Vagina (tissue), 2 donors: ENCODE data around the gene ANKS1A.

Source experiments
- POLR2A ChIP-seq, 2 donors: fragments of 450-650 bp; IDR thresholded peaks; one replicate each; pipeline ENCODE4 v1.6.1; 2017; ENCODE audit warnings: antibody characterized with exemption in 2 of 2, mild to moderate bottlenecking in 2 of 2, moderate library complexity in 2 of 2
- TF ChIP-seq, protein P1 (sequence below), 3 experiments: fragments of 450-650 bp in 2 of 3; fragments of 200-600 bp in 1 of 3; sonication (generic) in 1 of 3; IDR thresholded peaks; one replicate each; pipeline ENCODE4 v1.5.1; 2017 to 2019; ENCODE audit warnings: antibody characterized with exemption in 3 of 3, mild to moderate bottlenecking in 2 of 3, moderate library complexity in 2 of 3

DNA sequence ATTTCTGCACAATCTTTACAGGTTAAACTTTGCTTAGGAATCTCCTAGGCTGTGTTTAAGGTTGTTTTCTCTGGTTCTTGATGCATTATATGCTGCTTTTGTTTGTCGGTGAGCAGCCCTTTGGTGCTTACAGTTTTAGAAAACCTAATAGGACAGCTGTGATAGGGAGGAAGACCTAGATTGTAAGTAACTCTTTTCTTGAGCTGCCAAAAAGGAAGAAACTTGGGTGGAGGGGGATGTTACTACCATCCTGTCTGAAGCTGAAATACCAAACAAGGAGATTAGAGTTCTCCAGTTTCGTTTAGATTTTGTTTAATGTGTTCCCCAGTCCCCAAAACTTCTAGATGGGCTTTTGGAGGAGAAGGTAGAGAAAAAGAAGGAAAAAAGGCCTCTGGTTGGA is 72.0 kb downstream of the ANKS1A start:
- no peak for TF ChIP-seq POLR2A (IDR thresholded peaks at IDR 0.05)
- TF ChIP-seq, protein P1, sequence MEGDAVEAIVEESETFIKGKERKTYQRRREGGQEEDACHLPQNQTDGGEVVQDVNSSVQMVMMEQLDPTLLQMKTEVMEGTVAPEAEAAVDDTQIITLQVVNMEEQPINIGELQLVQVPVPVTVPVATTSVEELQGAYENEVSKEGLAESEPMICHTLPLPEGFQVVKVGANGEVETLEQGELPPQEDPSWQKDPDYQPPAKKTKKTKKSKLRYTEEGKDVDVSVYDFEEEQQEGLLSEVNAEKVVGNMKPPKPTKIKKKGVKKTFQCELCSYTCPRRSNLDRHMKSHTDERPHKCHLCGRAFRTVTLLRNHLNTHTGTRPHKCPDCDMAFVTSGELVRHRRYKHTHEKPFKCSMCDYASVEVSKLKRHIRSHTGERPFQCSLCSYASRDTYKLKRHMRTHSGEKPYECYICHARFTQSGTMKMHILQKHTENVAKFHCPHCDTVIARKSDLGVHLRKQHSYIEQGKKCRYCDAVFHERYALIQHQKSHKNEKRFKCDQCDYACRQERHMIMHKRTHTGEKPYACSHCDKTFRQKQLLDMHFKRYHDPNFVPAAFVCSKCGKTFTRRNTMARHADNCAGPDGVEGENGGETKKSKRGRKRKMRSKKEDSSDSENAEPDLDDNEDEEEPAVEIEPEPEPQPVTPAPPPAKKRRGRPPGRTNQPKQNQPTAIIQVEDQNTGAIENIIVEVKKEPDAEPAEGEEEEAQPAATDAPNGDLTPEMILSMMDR (IDR thresholded peaks at IDR 0.05) = no peak
